GM10248 (cell line): ENCODE results near the gene INPP5D.

Experiments
- CTCF ChIA-PET: fragments of 300-600 bp; sonication (Branson Sonifier 250); formaldehyde crosslinking; extraction: SDS; loops from one replicate; lab custom pipeline; 2021; ENCODE audit warnings: antibody characterized with exemption; lab: Yijun Ruan, JAX
- POLR2A ChIA-PET: fragments of 350-650 bp; sonication (Branson Sonifier 250); formaldehyde crosslinking; extraction: SDS; loops from one replicate; lab custom pipeline; 2020; ENCODE audit warnings: antibody characterized with exemption; lab: Yijun Ruan, JAX
- DNase-seq: peaks from one replicate; pipeline ENCODE4 v3.0.0; 2012; ENCODE audit errors: extremely low spot score
- TF ChIP-seq, protein P1 (sequence below): IDR thresholded peaks from 2 replicates; pipeline ENCODE4 v1.5.1; 2012; ENCODE audit warnings: mild to moderate bottlenecking, low read depth; ENCODE audit errors: extremely low read depth, missing control alignments, control extremely low read depth

The INPP5D gene

DNA sequence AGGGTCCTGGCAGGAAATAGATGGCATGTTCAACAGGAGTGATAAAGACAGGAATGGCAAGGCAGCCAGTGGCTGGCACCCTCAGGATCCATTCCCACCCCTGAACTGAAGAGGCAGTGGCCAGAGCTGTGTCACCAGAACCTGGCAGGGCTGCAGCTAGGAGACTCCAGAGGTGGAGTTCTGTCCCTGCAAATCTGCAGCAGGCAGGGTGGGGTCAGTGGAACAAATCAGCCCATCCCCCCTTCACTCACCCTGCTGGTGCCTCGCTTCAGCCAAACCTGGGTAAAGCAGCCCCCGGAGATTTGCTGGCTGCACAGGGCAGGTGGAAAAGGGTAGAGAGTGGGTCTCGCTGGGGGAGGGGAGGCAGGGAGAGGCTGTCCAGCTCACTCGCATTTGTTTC is 12.7 kb downstream of the INPP5D start:
- DNase-seq: no peak
- CTCF ChIA-PET: interaction anchor here (1.6 kb wide), 1 partner anchor 12 kb away, joined by 8 read pairs; the partner anchor contains the start of gene INPP5D
- TF ChIP-seq, protein P1, sequence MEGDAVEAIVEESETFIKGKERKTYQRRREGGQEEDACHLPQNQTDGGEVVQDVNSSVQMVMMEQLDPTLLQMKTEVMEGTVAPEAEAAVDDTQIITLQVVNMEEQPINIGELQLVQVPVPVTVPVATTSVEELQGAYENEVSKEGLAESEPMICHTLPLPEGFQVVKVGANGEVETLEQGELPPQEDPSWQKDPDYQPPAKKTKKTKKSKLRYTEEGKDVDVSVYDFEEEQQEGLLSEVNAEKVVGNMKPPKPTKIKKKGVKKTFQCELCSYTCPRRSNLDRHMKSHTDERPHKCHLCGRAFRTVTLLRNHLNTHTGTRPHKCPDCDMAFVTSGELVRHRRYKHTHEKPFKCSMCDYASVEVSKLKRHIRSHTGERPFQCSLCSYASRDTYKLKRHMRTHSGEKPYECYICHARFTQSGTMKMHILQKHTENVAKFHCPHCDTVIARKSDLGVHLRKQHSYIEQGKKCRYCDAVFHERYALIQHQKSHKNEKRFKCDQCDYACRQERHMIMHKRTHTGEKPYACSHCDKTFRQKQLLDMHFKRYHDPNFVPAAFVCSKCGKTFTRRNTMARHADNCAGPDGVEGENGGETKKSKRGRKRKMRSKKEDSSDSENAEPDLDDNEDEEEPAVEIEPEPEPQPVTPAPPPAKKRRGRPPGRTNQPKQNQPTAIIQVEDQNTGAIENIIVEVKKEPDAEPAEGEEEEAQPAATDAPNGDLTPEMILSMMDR: no peak
- POLR2A ChIA-PET: no interaction called here

DNA sequence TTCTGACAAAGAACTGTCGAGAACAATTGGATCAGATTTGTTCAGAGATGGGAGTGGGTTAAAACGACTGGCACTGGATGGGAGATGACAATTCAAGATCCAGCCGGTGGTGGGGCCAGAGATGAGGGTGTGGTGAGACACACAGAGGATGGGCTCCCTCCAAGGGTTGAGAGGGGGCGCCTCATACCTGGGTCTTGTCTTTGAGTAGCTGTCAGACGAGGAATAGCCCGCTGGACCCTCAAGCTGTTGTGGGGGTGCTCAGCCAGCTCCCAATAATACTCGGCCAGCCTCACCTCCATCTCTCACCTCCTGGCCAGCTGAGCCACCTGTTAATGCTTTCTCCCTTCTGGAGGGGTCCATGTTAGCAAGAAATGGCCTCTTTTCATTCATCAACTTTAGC is 14.0 kb downstream of the INPP5D start:
- POLR2A ChIA-PET: no interaction called here
- CTCF ChIA-PET: interaction anchor here (1.6 to 3.1 kb wide), 2 partner anchors 13 to 20 kb away, joined by 8 to 16 read pairs; partner anchors contain the start of gene INPP5D
- TF ChIP-seq, protein P1: no peak
- DNase-seq: no peak

DNA sequence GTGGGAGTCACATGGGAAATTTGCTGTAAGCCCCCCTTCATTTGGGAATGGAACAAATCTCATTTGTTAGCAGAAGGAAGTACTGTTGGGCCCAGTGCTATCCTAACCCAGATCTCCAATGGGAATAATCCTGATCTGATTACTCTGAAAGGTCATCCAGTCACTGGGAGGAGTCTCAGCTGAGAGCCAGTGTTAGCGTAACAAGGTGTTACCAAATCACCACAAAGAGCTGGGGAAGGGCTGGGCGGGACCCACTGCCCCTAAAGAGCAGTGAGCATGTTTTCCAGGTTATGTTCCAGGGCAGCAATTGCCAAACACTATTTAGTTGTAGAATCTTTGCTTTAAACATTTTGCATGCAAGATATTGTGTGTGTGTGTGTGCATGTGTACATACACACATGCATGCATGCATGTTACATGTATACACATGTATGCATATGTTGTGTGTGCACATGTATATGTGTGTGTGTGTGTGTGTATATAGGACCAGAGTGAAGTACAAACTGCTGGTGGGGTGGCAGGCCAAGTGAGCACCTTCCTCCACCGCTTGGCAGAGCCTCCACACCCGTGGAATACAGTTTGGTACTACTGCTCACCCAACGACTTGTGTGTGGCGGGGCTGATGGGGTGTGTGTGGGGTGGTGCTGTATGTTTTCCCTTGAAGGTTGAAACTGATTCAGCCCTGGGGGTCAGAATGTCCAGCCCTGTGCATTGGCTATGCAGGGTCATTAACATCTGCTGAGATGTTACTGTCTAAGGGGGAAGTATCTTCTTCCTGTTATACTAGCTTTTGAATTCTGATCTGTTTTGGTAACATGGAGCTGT is 15.2 kb downstream of the INPP5D start:
- no peak for DNase-seq
- POLR2A ChIA-PET: interaction anchor here (1.0 to 1.3 kb wide), 3 partner anchors 9 to 15 kb away, joined by 3 to 11 read pairs (median 4); partner anchors contain the start of gene INPP5D
- CTCF ChIA-PET: interaction anchor here (0.9 to 3.1 kb wide), 7 partner anchors 13 to 177 kb away, joined by 3 to 16 read pairs (median 4); partner anchors contain the start of genes ATG16L1 and INPP5D
- TF ChIP-seq, protein P1: no peak

DNA sequence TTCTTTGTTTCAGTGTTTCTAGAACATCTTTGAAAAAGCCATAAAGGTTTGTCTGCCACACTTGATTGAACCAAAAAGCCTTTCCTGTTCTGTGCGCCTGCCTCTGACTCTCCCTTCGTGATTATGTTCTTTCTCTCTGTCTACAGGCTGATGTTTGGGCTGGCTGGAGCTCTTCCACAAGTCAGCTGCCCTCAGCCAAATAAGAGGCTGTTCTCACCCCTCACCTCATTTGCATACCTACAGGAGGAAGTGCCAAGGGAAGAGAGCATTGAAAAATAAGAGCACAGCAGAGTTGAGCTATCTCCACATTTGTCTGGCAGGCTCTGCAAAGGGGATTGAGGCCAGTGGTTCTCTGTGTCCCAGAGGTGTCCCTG is 15.8 kb downstream of the INPP5D start:
- no peak for DNase-seq
- ChIA-PET POLR2A (interaction anchor here (1.0 to 1.3 kb wide), 3 partner anchors 10 to 15 kb away, joined by 3 to 11 read pairs (median 4); partner anchors contain the start of gene INPP5D), CTCF (interaction anchor here (0.9 to 3.1 kb wide), 7 partner anchors 14 to 176 kb away, joined by 3 to 16 read pairs (median 4); partner anchors contain the start of genes ATG16L1 and INPP5D)
- TF ChIP-seq, protein P1: no peak

DNA sequence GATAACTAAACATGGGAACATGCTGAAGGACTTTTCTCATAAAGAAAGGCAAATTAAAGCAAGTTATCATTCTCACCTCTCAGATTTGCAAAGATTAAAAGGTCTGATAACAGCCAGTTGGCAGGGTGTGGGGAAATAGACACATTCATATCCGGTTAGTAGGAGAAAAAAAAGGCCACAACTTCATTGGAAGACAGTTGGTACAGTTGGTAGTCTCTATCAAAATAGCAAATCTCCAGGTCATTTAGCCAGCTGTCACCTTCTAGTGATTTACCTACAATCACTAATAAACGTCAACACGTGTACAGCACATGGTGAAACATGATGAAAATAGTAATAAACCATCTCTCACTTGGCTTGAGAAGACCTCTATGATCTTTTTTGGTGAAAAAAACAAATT is 16.6 kb downstream of the INPP5D start:
- DNase-seq: no peak
- CTCF ChIA-PET: interaction anchor here (1.3 to 1.8 kb wide), 2 partner anchors 16 to 24 kb away, joined by 6 to 10 read pairs; partner anchors contain the start of gene INPP5D
- POLR2A ChIA-PET: interaction anchor here (1.3 kb wide), 1 partner anchor 16 kb away, joined by 11 read pairs; the partner anchor contains the start of gene INPP5D

DNA sequence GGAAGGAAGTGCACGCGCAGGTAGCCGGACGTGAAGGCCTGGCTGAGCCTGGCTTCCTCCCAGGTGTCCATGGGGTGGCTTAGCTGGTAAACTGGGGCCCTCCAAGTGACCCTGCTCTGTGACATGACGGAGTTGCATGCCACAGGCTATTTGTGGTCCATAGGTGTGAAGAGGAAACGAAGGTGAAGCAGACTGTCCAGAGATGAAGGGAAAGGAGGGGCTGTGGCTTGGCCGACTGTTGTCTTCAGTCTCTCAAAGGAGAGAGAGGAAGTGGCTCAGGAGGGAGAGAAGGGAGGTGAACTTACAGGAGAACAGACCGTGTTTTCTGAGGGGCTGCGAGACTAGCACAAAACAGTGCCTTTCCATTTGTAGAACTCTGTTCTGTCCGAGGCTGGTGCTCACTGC is 19.3 kb downstream of the INPP5D start:
- DNase-seq: no peak
- TF ChIP-seq, protein P1: no peak
- CTCF ChIA-PET: interaction anchor here (1.6 to 4.9 kb wide), 6 partner anchors 9 to 25 kb away, joined by 3 to 55 read pairs (median 6); partner anchors contain the start of gene INPP5D
- POLR2A ChIA-PET: no interaction called here

More for the DNA sequence above, 16.6 kb downstream of the INPP5D start:
- TF ChIP-seq, protein P1: no peak
